NCI-H748 (cell line): ENCODE measurements around the gene SLC25A27.

ENCODE experiments used
- DNase-seq: peaks from one replicate; lab custom pipeline; 2025; ENCODE audit not compliant: unreplicated experiment; lab: John Stamatoyannopoulos, UW

The SLC25A27 gene

GRCh38 chr6:46648869-46649492 lies 3.8 kb upstream of the SLC25A27 start:
- no peak for DNase-seq

- DNase-seq: no peak
Observed at GRCh38 chr6:46651006-46651405, 1.8 kb upstream of the SLC25A27 start.

GRCh38 chr6:46651816-46652215 lies 959 bp upstream of the SLC25A27 start:
- DNase-seq: no peak

GRCh38 chr6:46652232-46652602 lies 558 bp upstream of the SLC25A27 start:
- no peak for DNase-seq

- peak; percentile 32 for DNase-seq
Observed at GRCh38 chr6:46653439-46654195, 842 bp downstream of the SLC25A27 start.

- DNase-seq: peak; percentile 57
Observed at GRCh38 chr6:46655803-46656202, 3.0 kb downstream of the SLC25A27 start.

GRCh38 chr6:46657642-46658041 lies 4.9 kb downstream of the SLC25A27 start:
- no peak for DNase-seq

- DNase-seq: no peak
Observed at GRCh38 chr6:46661483-46661882, 8.7 kb downstream of the SLC25A27 start.

GRCh38 chr6:46667377-46667776 lies 14.6 kb downstream of the SLC25A27 start:
- no peak for DNase-seq

- no peak for DNase-seq
Observed at GRCh38 chr6:46674410-46674809, 21.6 kb downstream of the SLC25A27 start.

- DNase-seq: no peak
Observed at GRCh38 chr6:46676604-46677313, 24.0 kb downstream of the SLC25A27 start.

GRCh38 chr6:46677314-46677654 lies 24.5 kb downstream of the SLC25A27 start:
- no peak for DNase-seq

- DNase-seq: no peak
Observed at GRCh38 chr6:46684771-46685170, 32.0 kb downstream of the SLC25A27 start.

GRCh38 chr6:46687619-46688097 lies 34.9 kb downstream of the SLC25A27 start, which contains the start of gene TDRD6:
Gene TDRD6 (plus strand): TSS chr6:46687885. CDS start chr6:46688129, 244 bp downstream.
- no peak for DNase-seq

- DNase-seq: no peak
Observed at GRCh38 chr6:46688117-46688965, 35.6 kb downstream of the SLC25A27 start.

GRCh38 chr6:46688966-46689335 lies 36.2 kb downstream of the SLC25A27 start:
- no peak for DNase-seq

GRCh38 chr6:46689657-46690056 lies 36.9 kb downstream of the SLC25A27 start:
- no peak for DNase-seq

GRCh38 chr6:46690141-46690755 lies 37.5 kb downstream of the SLC25A27 start:
- DNase-seq: no peak

GRCh38 chr6:46690911-46691451 lies 38.2 kb downstream of the SLC25A27 start:
- DNase-seq: no peak

GRCh38 chr6:46699970-46700369 lies 47.2 kb downstream of the SLC25A27 start:
- DNase-seq: no peak
